ENCODE results near the gene ADAM12. TPM values are rescaled to one million over a fixed set of nuclear protein-coding genes. Genes with fewer than 3 reads are reported as not detected.

The ADAM12 gene
- total and polyA plus RNA-seq, 5 donors: 0.14 to 2.7 (median 1.4) TPM

GRCh38 chr10:126165874-126166273, 222.4 kb downstream of the ADAM12 start:
- Histone ChIP-seq H3K4me3 (ENCODE audit: low read length) (no peak overlapping the region), H3K4me1 (ENCODE audit: control insufficient read depth, insufficient read depth, low read length) (no peaks in the 10 kb centered on the region), H3K27ac (ENCODE audit: low read length) (no peak overlapping the region), H3K27me3 (ENCODE audit: control insufficient read depth, insufficient read depth) (no peaks in the 10 kb centered on the region), H3K9me3 (ENCODE audit: control insufficient read depth, low read length) (no peaks in the 10 kb centered on the region)
- ATAC-seq (no peak), DNase-seq (no peak)
- intact Hi-C loops (cut with DNase I): no loop called here
- WGBS: 90% methylated on average over 2 of the region's 2 CpGs

DNA sequence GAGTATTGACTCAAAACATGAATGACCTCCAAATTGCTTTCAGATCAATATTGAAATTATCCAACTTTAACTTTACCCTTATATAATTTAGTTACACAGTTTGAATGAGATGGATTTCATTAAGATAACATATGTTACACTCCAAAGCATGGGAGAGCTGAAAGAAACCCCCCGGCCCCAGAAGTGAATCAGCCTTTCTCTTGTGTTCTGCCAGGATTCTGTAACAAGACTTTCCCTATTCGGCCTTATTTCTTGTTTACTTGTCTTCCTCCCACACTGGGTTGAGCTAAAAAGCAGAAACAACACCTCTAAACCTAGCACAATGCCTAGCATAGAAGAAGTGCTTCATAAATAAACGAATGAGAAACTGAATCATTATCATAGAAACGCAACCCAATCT, 224.8 kb downstream of the ADAM12 start:
- WGBS: 86% methylated on average over 4 of the region's 4 CpGs
- intact Hi-C loops (cut with DNase I): no loop called here
- ATAC-seq: no peak
- Histone ChIP-seq H3K9me3 (ENCODE audit: control insufficient read depth, low read length) (no peaks in the 10 kb centered on the region), H3K4me3 (ENCODE audit: low read length) (no peak overlapping the region), H3K27me3 (ENCODE audit: control insufficient read depth, insufficient read depth) (no peaks in the 10 kb centered on the region), H3K4me1 (ENCODE audit: control insufficient read depth, insufficient read depth, low read length) (no peaks in the 10 kb centered on the region), H3K27ac (ENCODE audit: low read length) (no peak overlapping the region)
- no peak for DNase-seq

GRCh38 chr10:126161691-126162090, 226.6 kb downstream of the ADAM12 start:
- Histone ChIP-seq H3K27ac (ENCODE audit: low read length) (no peak overlapping the region), H3K4me3 (ENCODE audit: low read length) (no peak overlapping the region), H3K9me3 (ENCODE audit: control insufficient read depth, low read length) (no peaks in the 10 kb centered on the region), H3K27me3 (ENCODE audit: control insufficient read depth, insufficient read depth) (no peaks in the 10 kb centered on the region), H3K4me1 (ENCODE audit: control insufficient read depth, insufficient read depth, low read length) (no peaks in the 10 kb centered on the region)
- intact Hi-C loops (cut with DNase I): no loop called here
- DNase-seq (no peak), ATAC-seq (no peak)
- 62% methylated on average over 5 of the region's 5 CpGs for whole genome bisulfite sequencing

DNA sequence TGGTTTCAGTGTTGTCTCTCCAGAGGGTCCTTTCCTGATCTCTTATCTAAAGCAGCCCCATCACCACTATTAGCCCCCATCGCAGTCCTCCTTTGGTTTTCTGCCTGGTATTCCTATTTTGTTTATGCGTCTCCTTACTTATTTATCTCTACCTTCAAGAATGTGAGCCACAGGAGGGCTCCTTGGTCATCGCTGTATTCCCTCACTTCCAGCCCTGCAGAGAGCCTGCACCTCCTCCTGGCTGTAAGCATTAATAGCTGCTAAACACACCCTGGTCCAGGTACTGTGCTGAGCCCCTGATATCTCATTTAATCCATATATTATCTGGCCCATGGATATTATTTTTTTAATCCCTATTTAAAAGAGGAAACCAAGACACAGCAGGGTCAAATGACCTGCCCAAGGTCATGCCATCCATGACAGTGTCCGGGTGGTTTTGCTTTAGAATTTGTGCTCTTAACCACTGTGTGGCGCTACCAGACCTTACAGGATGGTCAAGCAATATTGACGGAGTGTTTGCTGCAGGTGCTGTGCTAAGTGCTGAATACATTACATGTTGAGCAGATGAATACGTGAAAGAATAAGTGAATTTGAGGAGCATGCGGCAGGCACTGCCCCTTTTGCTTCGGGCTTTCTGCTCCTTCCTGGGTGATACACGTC, 227.2 kb downstream of the ADAM12 start:
- DNase-seq (no peak), ATAC-seq (no peak)
- Histone ChIP-seq H3K27me3 (ENCODE audit: control insufficient read depth, insufficient read depth) (no peaks in the 10 kb centered on the region), H3K4me3 (ENCODE audit: low read length) (no peak overlapping the region), H3K27ac (ENCODE audit: low read length) (no peak overlapping the region), H3K9me3 (ENCODE audit: control insufficient read depth, low read length) (no peaks in the 10 kb centered on the region), H3K4me1 (ENCODE audit: control insufficient read depth, insufficient read depth, low read length) (no peaks in the 10 kb centered on the region)
- intact Hi-C loops (cut with DNase I): no loop called here
- 85% methylated on average over 10 of the region's 10 CpGs for WGBS

GRCh38 chr10:126160571-126160970, 227.7 kb downstream of the ADAM12 start:
- WGBS: 71% methylated on average over 5 of the region's 5 CpGs
- H3K4me3 ChIP-seq (ENCODE audit: low read length): no peak overlapping the region
- no peaks in the 10 kb centered on the region for H3K9me3 ChIP-seq (ENCODE audit: control insufficient read depth, low read length)
- intact Hi-C loops (cut with DNase I): no loop called here
- ATAC-seq (no peak), DNase-seq (no peak)
- no peak overlapping the region for H3K27ac ChIP-seq (ENCODE audit: low read length)
- no peaks in the 10 kb centered on the region for H3K27me3 ChIP-seq (ENCODE audit: control insufficient read depth, insufficient read depth)
- no peaks in the 10 kb centered on the region for H3K4me1 ChIP-seq (ENCODE audit: control insufficient read depth, insufficient read depth, low read length)

DNA sequence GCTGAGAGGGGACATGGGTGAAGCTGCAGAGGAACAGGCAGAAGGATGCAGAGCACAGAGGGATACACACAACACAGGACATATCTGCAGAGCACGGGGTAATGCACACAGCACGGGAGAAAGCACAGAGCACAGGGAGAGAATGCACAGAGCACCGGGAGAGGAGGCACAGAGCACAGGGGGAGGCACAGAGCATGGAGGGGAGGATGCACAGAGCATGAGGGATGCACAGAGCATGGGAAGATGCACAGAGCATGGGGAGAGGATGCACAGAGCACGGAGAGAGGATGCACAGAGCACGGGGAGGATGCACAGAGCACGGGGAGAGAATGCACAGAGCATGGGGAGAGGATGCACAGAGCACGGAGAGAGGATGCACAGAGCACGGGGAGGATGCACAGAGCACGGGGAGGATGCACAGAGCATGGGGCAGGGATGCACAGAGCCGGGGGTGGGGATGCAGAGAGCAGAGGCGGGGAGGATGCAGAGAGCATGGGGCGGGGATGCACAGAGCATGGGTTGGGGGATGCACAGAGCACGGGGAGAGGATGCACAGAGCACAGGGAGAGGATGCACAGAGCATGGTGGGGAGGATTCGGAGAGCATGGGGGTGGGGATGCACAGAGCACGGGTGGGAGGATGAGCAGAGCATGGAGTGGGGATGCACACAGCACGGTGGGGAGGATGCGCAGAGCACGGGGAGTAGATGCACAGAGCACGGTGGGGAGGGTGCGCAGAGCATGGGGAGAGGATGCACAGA, 230.0 kb downstream of the ADAM12 start:
- intact Hi-C loops (cut with DNase I): no loop called here
- H3K9me3 ChIP-seq (ENCODE audit: control insufficient read depth, low read length): no peaks in the 10 kb centered on the region
- no peaks in the 10 kb centered on the region for H3K27me3 ChIP-seq (ENCODE audit: control insufficient read depth, insufficient read depth)
- DNase-seq (no peak), ATAC-seq (no peak)
- no peak overlapping the region for H3K4me3 ChIP-seq (ENCODE audit: low read length)
- WGBS: 72% methylated on average over 20 of the region's 20 CpGs
- H3K27ac ChIP-seq (ENCODE audit: low read length): no peak overlapping the region
- H3K4me1 ChIP-seq (ENCODE audit: control insufficient read depth, insufficient read depth, low read length): no peaks in the 10 kb centered on the region

- Histone ChIP-seq H3K27ac (ENCODE audit: low read length) (no peak overlapping the region), H3K9me3 (ENCODE audit: control insufficient read depth, low read length) (no peaks in the 10 kb centered on the region), H3K27me3 (ENCODE audit: control insufficient read depth, insufficient read depth) (no peaks in the 10 kb centered on the region), H3K4me3 (ENCODE audit: low read length) (no peak overlapping the region), H3K4me1 (ENCODE audit: control insufficient read depth, insufficient read depth, low read length) (no peaks in the 10 kb centered on the region)
- 76% methylated on average over 5 of the region's 5 CpGs for WGBS
- intact Hi-C loops (cut with DNase I): no loop called here
- peak in 1 of 2 donors; percentile 14 for ATAC-seq
- no peak for DNase-seq
These were observed 231.1 kb downstream of the ADAM12 start for GRCh38 chr10:126157189-126157588.

DNA sequence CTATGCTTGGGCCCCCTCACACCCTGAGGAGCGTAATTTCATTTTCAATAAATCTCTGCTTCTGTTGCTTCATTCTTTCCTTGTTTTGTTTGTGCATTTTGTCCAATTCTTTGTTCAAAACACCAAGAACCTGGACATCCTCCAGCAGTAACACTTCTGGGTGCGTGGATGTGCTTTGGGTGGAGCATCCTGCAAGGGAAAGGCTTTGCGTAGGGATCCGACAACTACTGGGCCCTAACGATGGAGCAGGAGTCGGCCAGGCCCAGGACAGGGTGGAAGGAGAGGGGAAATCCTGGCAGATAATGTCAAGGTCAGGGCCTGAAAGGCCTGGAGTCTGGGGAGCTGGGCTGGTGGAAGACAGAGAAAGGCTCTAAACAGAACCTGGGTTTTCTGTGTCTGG, 231.8 kb downstream of the ADAM12 start:
- H3K27me3 ChIP-seq (ENCODE audit: control insufficient read depth, insufficient read depth): no peaks in the 10 kb centered on the region
- no peaks in the 10 kb centered on the region for H3K4me1 ChIP-seq (ENCODE audit: control insufficient read depth, insufficient read depth, low read length)
- H3K9me3 ChIP-seq (ENCODE audit: control insufficient read depth, low read length): no peaks in the 10 kb centered on the region
- 61% methylated on average over 6 of the region's 6 CpGs for WGBS
- ATAC-seq (peak; percentile 72 to 95), DNase-seq (peak in 2 of 3 donors; percentile 38 to 46)
- no peak overlapping the region for H3K27ac ChIP-seq (ENCODE audit: low read length)
- intact Hi-C loops (cut with DNase I): no loop called here
- H3K4me3 ChIP-seq (ENCODE audit: low read length): no peak overlapping the region

GRCh38 chr10:126156012-126156411, 232.3 kb downstream of the ADAM12 start:
- intact Hi-C loops (cut with DNase I): no loop called here
- peak overlapping the region; percentile 40 for H3K27ac ChIP-seq (ENCODE audit: low read length)
- peak in 1 of 2 donors; percentile 50 for ATAC-seq
- no peak for DNase-seq
- H3K9me3 ChIP-seq (ENCODE audit: control insufficient read depth, low read length): no peaks in the 10 kb centered on the region
- H3K27me3 ChIP-seq (ENCODE audit: control insufficient read depth, insufficient read depth): no peaks in the 10 kb centered on the region
- H3K4me1 ChIP-seq (ENCODE audit: control insufficient read depth, insufficient read depth, low read length): no peaks in the 10 kb centered on the region
- WGBS: 64% methylated on average over 7 of the region's 7 CpGs
- H3K4me3 ChIP-seq (ENCODE audit: low read length): no peak overlapping the region

DNA sequence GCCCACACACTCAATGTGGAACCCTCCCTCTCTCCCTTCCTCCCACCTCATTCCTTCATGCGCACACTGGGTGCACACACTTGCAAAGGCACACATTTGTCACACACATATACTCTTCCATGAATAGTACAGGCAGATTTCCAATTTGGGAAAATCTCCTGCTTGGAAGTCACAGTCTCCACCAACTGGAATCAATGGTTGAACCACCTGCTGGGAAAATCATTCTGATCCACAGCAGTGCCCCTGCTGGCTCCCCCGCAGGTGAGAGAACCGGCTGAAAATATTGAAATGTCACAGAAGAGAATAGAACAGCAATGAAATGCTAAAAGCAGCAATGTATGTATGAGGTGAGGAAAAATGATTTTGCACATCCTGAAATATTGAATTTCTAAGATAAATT, 232.7 kb downstream of the ADAM12 start:
- 70% methylated on average over 3 of the region's 3 CpGs for WGBS
- ATAC-seq: no peak
- H3K27me3 ChIP-seq (ENCODE audit: control insufficient read depth, insufficient read depth): no peaks in the 10 kb centered on the region
- H3K27ac ChIP-seq (ENCODE audit: low read length): no peak overlapping the region
- H3K9me3 ChIP-seq (ENCODE audit: control insufficient read depth, low read length): no peaks in the 10 kb centered on the region
- intact Hi-C loops (cut with DNase I): no loop called here
- no peak for DNase-seq
- H3K4me1 ChIP-seq (ENCODE audit: control insufficient read depth, insufficient read depth, low read length): no peaks in the 10 kb centered on the region
- H3K4me3 ChIP-seq (ENCODE audit: low read length): no peak overlapping the region

DNA sequence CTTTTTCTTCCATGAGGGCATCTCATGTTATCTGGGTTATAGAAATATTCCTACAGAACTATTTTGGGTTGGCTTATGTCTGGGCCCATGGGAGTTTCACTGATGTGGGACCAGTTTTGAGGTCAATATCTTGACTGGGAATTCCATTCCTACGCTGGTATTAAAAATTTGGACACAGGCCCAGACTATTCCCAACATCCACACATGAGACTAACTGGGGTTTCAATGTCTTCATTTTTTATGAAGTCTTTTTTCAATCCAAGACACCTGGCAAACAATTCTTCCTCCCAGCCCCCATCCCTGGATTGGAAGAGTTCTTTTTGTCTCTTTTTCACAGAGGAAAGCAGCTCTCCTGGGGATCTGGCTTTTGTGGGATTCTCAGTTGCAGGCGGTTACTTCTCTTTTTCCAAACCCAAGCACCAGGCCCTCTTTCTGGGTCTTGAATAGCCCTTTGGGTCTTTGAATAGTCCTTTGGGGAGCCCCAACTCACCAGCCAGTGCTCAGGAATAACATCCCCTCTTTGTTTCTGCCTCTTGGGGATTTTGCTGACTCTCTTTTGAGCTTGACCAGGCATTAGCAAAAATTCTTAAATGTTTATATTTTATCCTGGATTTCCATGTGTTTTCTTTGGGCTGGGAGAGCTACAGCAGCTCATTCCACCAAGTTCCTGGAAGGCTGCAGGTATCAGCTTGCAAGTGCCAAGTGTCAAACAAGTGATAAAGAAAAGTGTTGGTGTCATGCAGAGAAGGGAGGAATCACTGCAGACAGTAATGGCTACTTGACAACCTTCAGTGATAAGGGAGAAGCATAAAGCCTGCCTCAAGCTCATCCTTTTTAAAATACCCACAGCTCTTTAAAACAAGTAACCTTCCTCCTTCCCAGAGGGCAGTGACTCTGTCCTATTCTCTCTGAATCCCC, 234.3 kb downstream of the ADAM12 start:
- intact Hi-C loops (cut with DNase I): no loop called here
- DNase-seq: no peak
- no peak for ATAC-seq
- Histone ChIP-seq H3K27me3 (ENCODE audit: control insufficient read depth, insufficient read depth) (no peaks in the 10 kb centered on the region), H3K4me3 (ENCODE audit: low read length) (no peak overlapping the region), H3K9me3 (ENCODE audit: control insufficient read depth, low read length) (no peaks in the 10 kb centered on the region), H3K4me1 (ENCODE audit: control insufficient read depth, insufficient read depth, low read length) (no peaks in the 10 kb centered on the region), H3K27ac (ENCODE audit: low read length) (no peak overlapping the region)
- WGBS: 51% methylated on average over 2 of the region's 2 CpGs
